Measurements from ENCODE around the gene SLC38A5. TPM values are rescaled to one million over a fixed set of nuclear protein-coding genes. Genes with fewer than 3 reads are reported as not detected.
"Not testable (repeated sequence)": the region's sequence is repeated elsewhere in the genome, so short reads cannot be mapped to it uniquely, and the experiment has no call there.

Gene SLC38A5
- total and polyA plus RNA-seq, 2 experiments from 2014 or later: 20.7 to 47.7 TPM

DNA sequence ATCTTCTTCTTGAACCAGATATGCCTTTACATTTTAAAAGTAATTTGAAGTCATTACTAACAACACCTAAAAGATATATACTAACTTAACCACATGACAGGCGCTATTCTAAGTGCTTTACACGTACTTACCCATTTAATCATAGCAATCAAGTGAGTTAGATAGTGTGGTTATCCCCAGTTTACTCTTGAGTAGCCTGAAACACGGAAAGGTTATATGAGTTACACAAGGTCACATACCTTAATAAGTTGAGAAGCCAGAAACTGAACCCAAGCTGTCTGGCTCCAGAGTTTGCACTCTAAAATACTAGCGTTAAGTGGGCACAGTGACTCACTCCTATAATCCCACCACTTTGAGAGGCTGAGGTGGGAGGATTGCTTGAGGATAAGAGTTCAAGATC is 39.9 kb downstream of the SLC38A5 start:
- H3K27me3 Mint-ChIP-seq (ENCODE audit: insufficient read depth, low read depth, poor library complexity); H3K36me3 ChIP-seq (ENCODE audit: insufficient read depth); H3K36me3 Mint-ChIP-seq (ENCODE audit: low read depth); H3F3A ChIP-seq (replicated peaks; ENCODE audit: low read depth); H3K27me3 ChIP-seq (ENCODE audit: insufficient read depth); H3K4me1 ChIP-seq (ENCODE audit: insufficient read depth); H3K4me1 Mint-ChIP-seq; H3K4me3 Mint-ChIP-seq; H3K4me3 ChIP-seq; H3K79me2 ChIP-seq (replicated peaks; ENCODE audit: insufficient read depth); H3K27ac ChIP-seq (ENCODE audit: low read depth); H3K27ac Mint-ChIP-seq; H3K9me2 ChIP-seq (ENCODE audit: insufficient read depth); H2AFZ ChIP-seq; H4K20me1 ChIP-seq (replicated peaks; ENCODE audit: insufficient read depth); H3K4me2 ChIP-seq; DNase-seq (ENCODE audit: low spot score); ATAC-seq: not testable (repeated sequence)
- H3K9me3 Mint-ChIP-seq: peaks cover 20% of the 10 kb centered on the region

DNA sequence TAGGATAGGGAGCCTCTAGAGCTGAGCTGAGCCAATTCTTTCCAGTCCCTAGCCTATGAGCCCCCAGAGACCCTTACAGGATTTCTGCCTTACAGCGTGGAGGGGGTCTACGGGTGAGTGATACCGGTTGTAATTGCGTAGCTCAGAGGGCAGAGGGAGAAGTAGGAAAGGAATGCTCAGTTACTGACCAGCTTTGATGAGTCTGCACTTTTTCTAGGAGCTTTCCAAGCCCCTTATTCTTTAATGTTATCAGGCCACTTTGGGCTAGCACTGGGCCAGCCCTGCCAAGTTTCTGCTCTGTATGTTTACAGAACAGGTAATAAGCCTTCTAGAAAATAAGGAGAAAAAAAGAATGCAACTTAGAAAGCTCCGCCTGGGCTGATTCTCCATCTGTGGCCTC is 40.5 kb downstream of the SLC38A5 start:
- not testable (repeated sequence) for H3K27ac ChIP-seq (ENCODE audit: low read depth); H3K36me3 ChIP-seq (ENCODE audit: insufficient read depth); H3K79me2 ChIP-seq (replicated peaks; ENCODE audit: insufficient read depth); H3K9me2 ChIP-seq (ENCODE audit: insufficient read depth); H3K36me3 Mint-ChIP-seq (ENCODE audit: low read depth); H3K4me2 ChIP-seq; H3K4me3 Mint-ChIP-seq; H2AFZ ChIP-seq; ATAC-seq; H3K27me3 ChIP-seq (ENCODE audit: insufficient read depth); H3F3A ChIP-seq (replicated peaks; ENCODE audit: low read depth); H3K4me1 ChIP-seq (ENCODE audit: insufficient read depth); H3K4me1 Mint-ChIP-seq; H4K20me1 ChIP-seq (replicated peaks; ENCODE audit: insufficient read depth); H3K27ac Mint-ChIP-seq; H3K27me3 Mint-ChIP-seq (ENCODE audit: insufficient read depth, low read depth, poor library complexity); H3K4me3 ChIP-seq
- H3K9me3 Mint-ChIP-seq: peaks cover 16% of the 10 kb centered on the region
- DNase-seq (ENCODE audit: low spot score): peak; percentile 4

DNA sequence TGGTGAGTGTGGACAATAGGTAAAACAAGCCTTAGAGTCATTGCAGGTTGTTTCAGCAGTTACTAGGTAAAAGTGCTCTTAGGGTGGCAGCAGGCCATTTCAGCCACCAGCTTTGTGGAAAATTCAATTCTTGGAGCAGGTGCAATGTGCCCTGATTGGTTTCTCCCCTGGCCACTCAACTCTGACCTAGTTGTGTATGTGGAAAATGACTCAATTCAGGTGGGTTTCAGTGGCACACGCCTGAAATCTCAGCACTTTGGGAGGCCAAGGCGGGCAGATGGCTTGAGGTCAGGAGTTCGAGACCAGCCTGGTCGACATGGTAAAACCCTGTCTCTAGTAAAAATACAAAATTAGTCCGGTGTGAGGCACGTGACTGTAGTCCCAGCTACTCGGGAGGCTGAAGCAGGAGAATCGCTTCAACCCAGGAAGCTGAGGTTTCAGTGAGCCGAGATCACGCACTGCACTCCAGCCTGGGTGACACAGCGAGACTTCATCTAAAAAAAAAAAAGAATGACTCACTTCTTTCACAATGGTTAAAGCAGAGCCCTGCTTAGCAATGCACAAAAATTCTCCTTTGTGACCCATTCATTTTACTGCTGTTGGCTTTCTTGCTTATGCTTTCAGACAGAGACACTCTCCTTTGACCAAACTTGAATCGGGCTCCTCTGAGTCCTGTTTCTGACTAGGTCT is 42.9 kb downstream of the SLC38A5 start:
- not testable (repeated sequence) for H3K27me3 ChIP-seq (ENCODE audit: insufficient read depth); H3K4me3 Mint-ChIP-seq; H3K27ac Mint-ChIP-seq; H3K36me3 ChIP-seq (ENCODE audit: insufficient read depth); H3K9me2 ChIP-seq (ENCODE audit: insufficient read depth); H3K36me3 Mint-ChIP-seq (ENCODE audit: low read depth); H3K4me1 Mint-ChIP-seq; H3K4me3 ChIP-seq; H2AFZ ChIP-seq; H3K9me3 Mint-ChIP-seq; H3F3A ChIP-seq (replicated peaks; ENCODE audit: low read depth); H3K27ac ChIP-seq (ENCODE audit: low read depth); H4K20me1 ChIP-seq (replicated peaks; ENCODE audit: insufficient read depth); H3K79me2 ChIP-seq (replicated peaks; ENCODE audit: insufficient read depth); DNase-seq (ENCODE audit: low spot score); ATAC-seq; H3K4me2 ChIP-seq; H3K4me1 ChIP-seq (ENCODE audit: insufficient read depth); H3K27me3 Mint-ChIP-seq (ENCODE audit: insufficient read depth, low read depth, poor library complexity)

DNA sequence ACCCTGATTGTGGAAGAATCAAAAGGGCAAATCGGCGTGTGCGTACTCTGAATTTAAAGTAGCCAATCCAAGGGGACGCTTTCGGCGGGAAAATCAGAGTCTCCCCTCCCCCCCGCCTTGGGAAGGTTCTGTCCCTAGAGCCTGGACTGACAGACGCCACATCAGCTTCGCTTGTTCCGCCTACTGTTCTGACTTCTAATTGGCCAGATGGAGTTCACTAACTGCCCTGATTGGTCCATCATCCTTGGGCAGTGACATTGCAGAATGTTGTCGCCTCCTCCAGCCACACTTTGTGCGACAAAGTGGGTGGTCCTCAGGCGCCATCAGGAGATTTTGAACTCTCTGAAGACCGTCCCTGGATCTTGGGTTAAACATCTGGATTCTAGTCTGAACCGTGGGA is 58.2 kb downstream of the SLC38A5 start, which contains the start of gene SSX4B:
TSS of gene SSX4B (minus strand) at position 101 of the 400 bp plus-strand sequence. CDS start 588 bp downstream, outside the sequence.
- not testable (repeated sequence) for H3K4me3 ChIP-seq; ATAC-seq; H4K20me1 ChIP-seq (replicated peaks; ENCODE audit: insufficient read depth); H3K9me2 ChIP-seq (ENCODE audit: insufficient read depth); H3K27me3 ChIP-seq (ENCODE audit: insufficient read depth); H3K4me1 ChIP-seq (ENCODE audit: insufficient read depth); H3K79me2 ChIP-seq (replicated peaks; ENCODE audit: insufficient read depth); H3K9me3 Mint-ChIP-seq; H3K4me1 Mint-ChIP-seq; H2AFZ ChIP-seq; H3K36me3 ChIP-seq (ENCODE audit: insufficient read depth); H3K4me3 Mint-ChIP-seq; H3K27ac ChIP-seq (ENCODE audit: low read depth); H3K27ac Mint-ChIP-seq; H3F3A ChIP-seq (replicated peaks; ENCODE audit: low read depth); H3K4me2 ChIP-seq; H3K36me3 Mint-ChIP-seq (ENCODE audit: low read depth); H3K27me3 Mint-ChIP-seq (ENCODE audit: insufficient read depth, low read depth, poor library complexity); DNase-seq (ENCODE audit: low spot score)

Small RNA genes within 50 kb of the gene (small RNA-seq; reads per million reads assigned to genes)
- gene AL606490.4 (ENCODE audit: low replicate concordance): not detected

Other genes with a start within 250 kb of the SLC38A5 start
- not detected in 2 replicates for gene SSX1, start 214.9 kb downstream of the SLC38A5 start, total RNA-seq (2014; rRNA removed; shearing (Covaris generic))
- gene SSX1, start 214.9 kb downstream of the SLC38A5 start, polyA plus RNA-seq (2016; fragmentation: Nextera tagmentation; extraction: Ambion mirVana): not detected in 2 replicates
- not detected in 2 replicates for gene SSX3, start 113.6 kb downstream of the SLC38A5 start, total RNA-seq (2014; rRNA removed; shearing (Covaris generic))
- 0.28 TPM in 1 of 2 replicates, not detected in the other for gene SSX3, start 113.6 kb downstream of the SLC38A5 start, polyA plus RNA-seq (2016; fragmentation: Nextera tagmentation; extraction: Ambion mirVana)
- gene SSX4, start 86.7 kb downstream of the SLC38A5 start, total RNA-seq (2014; rRNA removed; shearing (Covaris generic)): 0.19 TPM in 1 of 2 replicates, not detected in the other
- gene SSX4, start 86.7 kb downstream of the SLC38A5 start, polyA plus RNA-seq (2016; fragmentation: Nextera tagmentation; extraction: Ambion mirVana): 0.47 and 0.48 TPM in 2 replicates
- gene SSX4B, start 58.3 kb downstream of the SLC38A5 start, total RNA-seq (2014; rRNA removed; shearing (Covaris generic)): 0.19 TPM in 1 of 2 replicates, not detected in the other
- 0.47 and 0.48 TPM in 2 replicates for gene SSX4B, start 58.3 kb downstream of the SLC38A5 start, polyA plus RNA-seq (2016; fragmentation: Nextera tagmentation; extraction: Ambion mirVana)
- 76.3 and 91.2 TPM in 2 replicates for gene FTSJ1, start 5.9 kb upstream of the SLC38A5 start, total RNA-seq (2014; rRNA removed; shearing (Covaris generic))
- gene FTSJ1, start 5.9 kb upstream of the SLC38A5 start, polyA plus RNA-seq (2016; fragmentation: Nextera tagmentation; extraction: Ambion mirVana): 38.4 and 42.8 TPM in 2 replicates
- gene PORCN, start 38.7 kb upstream of the SLC38A5 start, total RNA-seq (2014; rRNA removed; shearing (Covaris generic)): 14.1 and 28.5 TPM in 2 replicates
- 19.4 and 22.3 TPM in 2 replicates for gene PORCN, start 38.7 kb upstream of the SLC38A5 start, polyA plus RNA-seq (2016; fragmentation: Nextera tagmentation; extraction: Ambion mirVana)
- 126 and 128 TPM in 2 replicates for gene EBP, start 51.5 kb upstream of the SLC38A5 start, total RNA-seq (2014; rRNA removed; shearing (Covaris generic))
- 169 and 176 TPM in 2 replicates for gene EBP, start 51.5 kb upstream of the SLC38A5 start, polyA plus RNA-seq (2016; fragmentation: Nextera tagmentation; extraction: Ambion mirVana)
- 4.5 TPM in 2 replicates for gene TBC1D25, start 69.5 kb upstream of the SLC38A5 start, total RNA-seq (2014; rRNA removed; shearing (Covaris generic))
- gene TBC1D25, start 69.5 kb upstream of the SLC38A5 start, polyA plus RNA-seq (2016; fragmentation: Nextera tagmentation; extraction: Ambion mirVana): 1.9 and 2.1 TPM in 2 replicates
- gene RBM3, start 104.2 kb upstream of the SLC38A5 start, total RNA-seq (2014; rRNA removed; shearing (Covaris generic)): 103 and 114 TPM in 2 replicates
- gene RBM3, start 104.2 kb upstream of the SLC38A5 start, polyA plus RNA-seq (2016; fragmentation: Nextera tagmentation; extraction: Ambion mirVana): 71.8 and 77.5 TPM in 2 replicates
- 24.2 and 34.9 TPM in 2 replicates for gene WDR13, start 127.2 kb upstream of the SLC38A5 start, total RNA-seq (2014; rRNA removed; shearing (Covaris generic))
- gene WDR13, start 127.2 kb upstream of the SLC38A5 start, polyA plus RNA-seq (2016; fragmentation: Nextera tagmentation; extraction: Ambion mirVana): 19.3 and 24.9 TPM in 2 replicates
- 0.12 and 0.56 TPM in 2 replicates for gene WAS, start 213.5 kb upstream of the SLC38A5 start, total RNA-seq (2014; rRNA removed; shearing (Covaris generic))
- gene WAS, start 213.5 kb upstream of the SLC38A5 start, polyA plus RNA-seq (2016; fragmentation: Nextera tagmentation; extraction: Ambion mirVana): 0.12 and 0.32 TPM in 2 replicates
- 14.1 and 15.2 TPM in 2 replicates for gene SUV39H1, start 226.5 kb upstream of the SLC38A5 start, total RNA-seq (2014; rRNA removed; shearing (Covaris generic))
- 9.0 and 9.5 TPM in 2 replicates for gene SUV39H1, start 226.5 kb upstream of the SLC38A5 start, polyA plus RNA-seq (2016; fragmentation: Nextera tagmentation; extraction: Ambion mirVana)